Esophagus squamous epithelium (tissue), 5 donors: Measurements from ENCODE around the gene TMEM63B. TPM values are rescaled to one million over a fixed set of nuclear protein-coding genes. Genes with fewer than 3 reads are reported as not detected.

Experiments
- DNase-seq: peaks from one replicate; lab custom pipeline; 2025; lab: John Stamatoyannopoulos, UW
- H3K27ac ChIP-seq, 4 donors: fragments of 200-600 bp; sonication (generic); one replicate each; pipeline ENCODE4 v1.5.1; 2016 to 2019; ENCODE audit warnings: mild to moderate bottlenecking in 1 of 4
- H3K27me3 ChIP-seq, 4 donors: fragments of 200-600 bp; sonication (generic); 1 replicate in 3 of 4; 2 replicates in 1 of 4; pipeline versions ENCODE4 v1.5.1 to v1.6.0; 2017 to 2021; ENCODE audit warnings: antibody characterized with exemption in 1 of 4
- H3K36me3 ChIP-seq, 3 donors: fragments of 200-600 bp; sonication (generic); one replicate each; pipeline ENCODE4 v1.5.1; 2016 to 2019
- H3K4me1 ChIP-seq, 3 donors: fragments of 200-600 bp; sonication (generic); one replicate each; pipeline ENCODE4 v1.5.1; 2017 to 2019
- H3K4me3 ChIP-seq, 4 donors: fragments of 200-600 bp; sonication (generic); 1 replicate in 3 of 4; 2 replicates in 1 of 4; pipeline ENCODE4 v1.5.1; 2016 to 2019; ENCODE audit warnings: mild to moderate bottlenecking in 2 of 4, moderate library complexity in 1 of 4
- H3K9me3 ChIP-seq, 3 donors: fragments of 200-600 bp; sonication (generic); one replicate each; pipeline ENCODE4 v1.5.1; 2016 to 2019
- CTCF ChIP-seq, 6 experiments: fragments of 450-650 bp in 4 of 6; fragments of 200-600 bp in 2 of 6; sonication (generic) in 2 of 6; IDR thresholded peaks; one replicate each; pipeline ENCODE4 v1.5.1; 2016 to 2019; ENCODE audit warnings: antibody characterized with exemption in 6 of 6, mild to moderate bottlenecking in 4 of 6, moderate library complexity in 4 of 6
- POLR2A ChIP-seq, 4 donors: fragments of 450-650 bp; IDR thresholded peaks; one replicate each; pipeline ENCODE4 v1.6.1; 2017; ENCODE audit warnings: antibody characterized with exemption in 4 of 4, mild to moderate bottlenecking in 4 of 4, moderate library complexity in 3 of 4
- WGBS, 2 donors: methylation state at CpG; one replicate each; pipeline ENCODE4 v1.1.5; 2018; 5-methylcytosine and 5-hydroxymethylcytosine counted together
- intact Hi-C: fragments of 100-400 bp; cut with DNase I; formaldehyde crosslinking; loops from one replicate; pipeline ENCODE4 v1.15.0; 2022
- total RNA-seq, 4 donors: library from RNA; depleted of rRNA; stranded (reverse); fragments of >200 nt; gene quantifications; one replicate each; pipeline ENCODE4 v1.1.0, GENCODE V29; 2016
- donor health status: DM: yes; HTN: yes; CAD: no.

TMEM63B gene
- total RNA-seq, 4 donors from 2014 or later: 27.8 to 56.3 (median 45.5) TPM

- H3K27me3 ChIP-seq: no peaks in the 10 kb centered on the region
- intact Hi-C loops: no loop called here
- H3K36me3 ChIP-seq: peaks cover 13 to 83% (median 26%) of the 10 kb centered on the region in 3 donors
- no peak overlapping the region for H3K4me3 ChIP-seq
- TF ChIP-seq POLR2A (IDR thresholded peaks at IDR 0.05): no peak
- no peak for TF ChIP-seq CTCF (IDR thresholded peaks at IDR 0.05)
- DNase-seq: no peak
- no peaks in the 10 kb centered on the region for H3K9me3 ChIP-seq
- H3K4me1 ChIP-seq: peaks cover 0 to 7% (median 0%) of the 10 kb centered on the region in 3 donors
- 86% methylated on average over 5 to 7 of the region's 7 CpGs for WGBS, 2 donors
- H3K27ac ChIP-seq: no peak overlapping the region
Measured at GRCh38 chr6:44149369-44150012, 22.1 kb downstream of the TMEM63B start.

- no peak overlapping the region for H3K4me3 ChIP-seq
- H3K27me3 ChIP-seq: no peaks in the 10 kb centered on the region
- intact Hi-C loops: no loop called here
- TF ChIP-seq CTCF (IDR thresholded peaks at IDR 0.05) (no peak), POLR2A (IDR thresholded peaks at IDR 0.05) (no peak)
- peaks cover 13 to 79% (median 23%) of the 10 kb centered on the region in 3 donors for H3K36me3 ChIP-seq
- WGBS, 2 donors: 80% methylated on average over 1 of the region's 3 CpGs; no CpG with 5 or more reads in 1 of the 2 donors
- no peak overlapping the region for H3K27ac ChIP-seq
- DNase-seq: no peak
- H3K9me3 ChIP-seq: no peaks in the 10 kb centered on the region
- peaks cover 0 to 7% (median 0%) of the 10 kb centered on the region in 3 donors for H3K4me1 ChIP-seq
Measured at GRCh38 chr6:44150317-44150917, 23.1 kb downstream of the TMEM63B start.

- 27 to 83% methylated on average over 1 to 14 of the region's 31 CpGs for WGBS, 2 donors
- intact Hi-C loops: loop anchor here (2.0 kb wide), 1 partner anchor 51 kb away; no protein-coding TSS in a partner anchor
- peaks cover 0 to 7% (median 0%) of the 10 kb centered on the region in 3 donors for H3K4me1 ChIP-seq
- DNase-seq: no peak
- peak overlapping the region in 1 of 4 donors; percentile 24 for H3K4me3 ChIP-seq
- no peak overlapping the region for H3K27ac ChIP-seq
- no peaks in the 10 kb centered on the region for H3K27me3 ChIP-seq
- H3K9me3 ChIP-seq: no peaks in the 10 kb centered on the region
- TF ChIP-seq CTCF (IDR thresholded peaks at IDR 0.05) (peak; percentile 96 to 99 (median 99)), POLR2A (IDR thresholded peaks at IDR 0.05) (no peak)
- peaks cover 13 to 68% (median 22%) of the 10 kb centered on the region in 3 donors for H3K36me3 ChIP-seq
Measured at GRCh38 chr6:44151348-44152108, 24.2 kb downstream of the TMEM63B start.

- TF ChIP-seq POLR2A (IDR thresholded peaks at IDR 0.05) (no peak), CTCF (IDR thresholded peaks at IDR 0.05) (no peak)
- Histone ChIP-seq H3K27ac (no peak overlapping the region), H3K4me1 (peaks cover 0 to 7% (median 0%) of the 10 kb centered on the region in 3 donors), H3K4me3 (no peak overlapping the region), H3K36me3 (peaks cover 12 to 62% (median 16%) of the 10 kb centered on the region in 3 donors), H3K9me3 (no peaks in the 10 kb centered on the region), H3K27me3 (no peaks in the 10 kb centered on the region)
- intact Hi-C loops: loop anchor here (2.0 kb wide), 1 partner anchor 51 kb away; no protein-coding TSS in a partner anchor
- WGBS, 2 donors: 61 to 83% methylated on average over 5 to 7 of the region's 8 CpGs
- no peak for DNase-seq
Measured at GRCh38 chr6:44152109-44152461, 24.7 kb downstream of the TMEM63B start.
